HTR-8/SVneo (cell line): ENCODE measurements around the gene LRRC1.

Experiments
- DNase-seq: peaks from one replicate; pipeline ENCODE4 v3.0.0; 2011; ENCODE audit warnings: low spot score, mixed read lengths; ENCODE audit not compliant: insufficient read length
- FAIRE-seq: peaks from 2 replicates; lab custom pipeline; 2011; peaks lifted over from hg19 to GRCh38; lab: Jason Lieb, UNC

LRRC1 gene

DNA sequence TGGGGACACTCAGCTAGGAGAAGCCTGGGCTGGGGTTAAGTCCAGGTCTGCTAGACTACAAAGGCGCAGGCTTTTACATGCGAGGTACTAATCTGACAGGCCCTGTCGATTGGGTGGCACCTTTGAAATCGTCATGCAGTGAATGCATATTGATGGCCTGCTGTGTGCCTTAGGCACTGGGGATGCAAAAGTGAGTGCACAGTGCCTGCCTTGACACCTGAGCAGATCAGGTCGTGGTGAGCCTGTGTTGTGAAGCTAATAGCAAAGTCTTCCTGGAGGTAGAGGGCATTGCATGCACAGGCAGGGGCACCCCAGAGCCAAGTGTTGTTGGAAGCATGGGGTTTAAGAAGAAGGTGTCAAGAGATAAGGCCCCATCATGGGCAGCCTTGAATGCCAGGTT lies 16.9 kb downstream of the LRRC1 start:
- no peak for DNase-seq

DNA sequence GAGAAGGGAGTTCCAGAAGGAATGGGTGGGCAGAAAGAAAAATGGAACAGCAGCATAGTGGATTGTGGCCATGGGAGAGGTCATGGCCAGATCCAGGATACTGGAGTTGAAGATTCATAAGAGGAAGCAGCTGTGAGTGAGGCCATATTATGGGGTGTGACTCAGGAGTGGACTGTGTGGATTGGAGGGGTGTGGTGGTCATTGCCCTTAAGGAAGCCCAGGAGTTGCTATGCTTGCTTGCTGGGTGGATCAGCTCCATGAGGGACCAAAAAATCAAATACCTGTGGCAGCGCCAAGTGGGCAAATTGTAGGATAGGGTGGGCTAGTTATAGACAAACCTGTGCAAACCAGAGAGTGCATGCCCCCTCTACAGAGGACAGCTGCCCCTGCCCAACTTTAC lies 18.3 kb downstream of the LRRC1 start:
- FAIRE-seq = no peak
- no peak for DNase-seq

More for the DNA sequence above, 16.9 kb downstream of the LRRC1 start:
- no peak for FAIRE-seq

DNA sequence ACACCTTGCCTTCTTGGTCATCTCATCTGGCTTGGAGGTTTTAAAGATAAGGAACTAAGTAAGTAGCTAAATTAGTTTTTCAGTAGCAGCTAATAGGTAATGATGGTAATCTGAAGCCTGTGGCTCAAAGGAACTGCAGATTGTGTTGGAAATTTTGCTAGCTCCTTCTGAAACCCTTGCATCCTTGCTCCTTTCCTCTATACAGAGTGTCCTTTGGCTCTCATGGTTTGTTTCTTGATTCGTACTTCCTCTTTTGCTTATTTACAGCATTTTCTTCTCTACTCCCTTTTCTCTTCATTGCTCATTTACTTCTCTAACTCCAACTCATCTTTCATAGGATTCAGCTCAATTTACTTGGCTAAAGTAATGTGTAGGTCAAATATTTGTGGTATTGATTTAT lies 19.0 kb downstream of the LRRC1 start:
- FAIRE-seq (no peak), DNase-seq (no peak)

DNA sequence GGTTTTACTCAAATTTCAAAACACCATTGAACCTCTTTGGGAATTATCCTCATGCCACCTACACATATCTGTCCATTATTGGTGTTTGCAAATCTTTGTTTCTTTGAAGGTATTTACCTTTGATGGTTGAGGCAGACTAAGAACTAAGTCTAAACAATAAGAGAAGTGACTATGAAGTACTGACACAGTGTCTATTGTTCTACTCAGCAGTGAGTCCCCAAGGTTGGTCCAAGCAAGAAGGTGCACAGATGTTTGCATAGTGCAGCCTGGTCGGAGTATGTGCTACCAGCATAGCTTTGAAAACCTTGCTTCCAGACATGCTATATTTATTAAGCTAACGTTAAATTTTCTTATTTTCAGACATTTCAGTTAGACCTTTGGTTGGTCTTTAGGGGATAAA lies 19.5 kb downstream of the LRRC1 start:
- DNase-seq (no peak), FAIRE-seq (peak; percentile 31)

DNA sequence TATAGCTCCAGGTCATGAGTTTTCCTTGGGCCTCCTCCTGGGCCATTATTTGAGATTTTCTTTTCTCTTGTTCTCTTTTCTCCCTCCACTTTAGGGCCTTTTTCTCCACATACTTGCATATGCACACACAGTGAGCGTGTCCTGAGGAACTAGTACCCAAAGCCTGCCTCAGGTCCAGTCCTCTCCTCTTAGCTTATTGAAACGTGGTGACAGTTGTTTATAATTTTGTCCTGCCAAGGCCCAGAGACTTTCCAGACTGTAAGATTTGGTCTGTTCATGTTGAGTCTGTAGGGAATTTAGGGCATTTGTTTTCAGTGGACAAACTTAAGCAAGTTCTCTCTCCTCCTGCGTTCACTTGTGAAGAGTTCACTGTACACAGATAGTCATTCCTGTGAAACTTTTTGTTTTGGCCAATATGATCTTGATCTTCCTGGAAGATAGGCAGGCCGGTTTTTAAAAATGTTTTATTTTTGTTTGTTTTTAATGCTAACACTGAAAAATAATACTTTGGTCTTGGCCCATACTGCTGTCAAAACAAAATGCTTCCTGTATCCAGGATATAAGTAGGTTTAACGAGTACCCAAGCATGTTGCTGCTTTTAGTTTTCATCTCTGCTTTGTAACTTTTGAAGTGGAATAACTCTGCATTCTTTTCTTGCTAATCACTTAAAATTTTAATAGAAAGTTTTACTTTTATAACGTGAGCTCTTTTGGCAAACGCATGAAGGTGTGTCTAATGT lies 20.7 kb downstream of the LRRC1 start:
- FAIRE-seq (no peak), DNase-seq (no peak)

DNA sequence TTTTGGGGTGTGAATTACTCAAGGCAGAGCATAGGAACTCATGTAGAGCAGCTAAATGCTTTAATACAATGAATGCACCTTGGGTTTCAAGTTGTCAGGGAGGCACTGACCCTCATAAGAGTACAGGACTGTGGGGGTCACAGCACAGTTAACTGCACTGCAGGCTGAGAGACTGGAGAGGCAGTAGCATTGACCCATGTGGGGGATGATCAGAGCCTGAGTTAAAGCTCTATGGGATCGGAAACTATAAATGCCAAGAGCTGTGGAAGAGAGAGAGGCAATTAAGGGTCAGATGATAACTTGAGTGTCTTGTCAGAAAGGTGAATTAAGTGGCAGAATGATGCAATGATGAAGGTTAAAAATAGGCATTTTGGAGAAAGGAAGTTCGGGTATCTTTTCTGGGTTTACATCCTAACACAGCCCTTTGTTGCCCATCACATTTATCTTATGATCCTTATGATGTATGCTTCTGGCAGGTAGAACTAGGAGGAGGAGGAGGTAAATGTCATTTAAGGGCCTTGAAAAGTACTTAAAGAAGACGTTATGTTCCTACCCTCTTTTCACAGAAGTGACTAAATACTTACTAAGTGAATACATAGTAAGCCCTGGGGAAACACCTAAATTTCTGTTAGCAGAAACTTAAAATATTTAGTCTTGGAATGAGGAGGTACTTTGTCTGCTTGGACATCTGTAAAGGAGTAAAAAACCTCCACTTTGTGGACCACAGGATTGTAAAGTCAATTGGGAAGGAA lies 24.2 kb downstream of the LRRC1 start:
- FAIRE-seq = no peak

DNA sequence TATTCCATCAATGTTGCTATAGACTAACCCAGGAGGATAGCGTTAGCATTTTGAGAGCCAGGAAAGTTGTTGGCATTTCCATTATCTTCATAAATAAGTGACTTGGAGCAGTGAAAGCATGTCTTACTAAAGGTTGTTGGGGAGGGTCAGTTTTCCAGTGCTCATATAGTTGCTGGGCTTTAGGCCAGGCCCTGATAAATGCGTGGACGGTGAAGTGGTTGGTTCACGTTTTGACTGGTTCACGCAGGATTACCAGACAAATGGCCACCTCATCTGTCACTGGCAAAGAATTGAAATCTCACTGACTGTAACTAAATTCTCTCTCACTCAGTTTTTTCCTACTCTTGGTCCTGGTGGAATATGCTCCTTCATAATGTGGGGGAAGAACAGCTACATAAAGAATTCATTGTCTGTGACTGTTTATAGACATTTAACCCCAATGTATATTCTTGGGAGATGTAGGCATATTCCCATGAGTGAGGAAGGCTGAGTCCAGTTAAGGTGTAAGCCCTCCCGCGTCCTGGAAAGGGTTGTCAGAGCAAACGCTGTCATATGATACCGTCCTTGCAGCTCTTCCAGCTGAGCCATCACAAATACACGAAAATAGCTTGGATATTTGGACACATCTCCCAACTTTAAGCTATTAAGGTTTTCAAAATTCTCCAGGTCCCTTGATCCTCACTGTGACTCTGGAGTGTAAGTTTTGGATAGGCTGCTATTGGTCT lies 27.8 kb downstream of the LRRC1 start:
- peak; percentile 28 for FAIRE-seq
- DNase-seq = no peak

More for the DNA sequence above, 24.2 kb downstream of the LRRC1 start:
- DNase-seq = no peak

DNA sequence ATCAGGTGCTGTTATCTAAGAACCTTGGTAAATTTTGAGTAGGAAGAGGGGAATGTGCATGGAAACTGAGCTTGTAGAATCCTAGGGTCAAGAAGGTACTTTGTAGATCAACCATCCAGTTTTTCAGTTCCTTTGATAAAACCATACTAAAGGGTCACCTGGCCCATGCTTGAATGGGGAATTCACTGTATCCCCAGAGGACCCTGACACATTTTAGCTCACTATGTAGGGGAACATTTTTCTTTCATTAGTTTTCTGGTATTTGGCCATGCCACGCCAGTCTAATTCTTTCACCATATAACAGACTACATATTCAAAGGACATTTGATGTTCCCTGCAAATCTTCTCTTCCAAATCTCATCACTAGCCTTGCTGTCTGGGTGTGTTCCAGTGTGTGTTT lies 29.9 kb downstream of the LRRC1 start:
- no peak for FAIRE-seq
- DNase-seq = no peak

DNA sequence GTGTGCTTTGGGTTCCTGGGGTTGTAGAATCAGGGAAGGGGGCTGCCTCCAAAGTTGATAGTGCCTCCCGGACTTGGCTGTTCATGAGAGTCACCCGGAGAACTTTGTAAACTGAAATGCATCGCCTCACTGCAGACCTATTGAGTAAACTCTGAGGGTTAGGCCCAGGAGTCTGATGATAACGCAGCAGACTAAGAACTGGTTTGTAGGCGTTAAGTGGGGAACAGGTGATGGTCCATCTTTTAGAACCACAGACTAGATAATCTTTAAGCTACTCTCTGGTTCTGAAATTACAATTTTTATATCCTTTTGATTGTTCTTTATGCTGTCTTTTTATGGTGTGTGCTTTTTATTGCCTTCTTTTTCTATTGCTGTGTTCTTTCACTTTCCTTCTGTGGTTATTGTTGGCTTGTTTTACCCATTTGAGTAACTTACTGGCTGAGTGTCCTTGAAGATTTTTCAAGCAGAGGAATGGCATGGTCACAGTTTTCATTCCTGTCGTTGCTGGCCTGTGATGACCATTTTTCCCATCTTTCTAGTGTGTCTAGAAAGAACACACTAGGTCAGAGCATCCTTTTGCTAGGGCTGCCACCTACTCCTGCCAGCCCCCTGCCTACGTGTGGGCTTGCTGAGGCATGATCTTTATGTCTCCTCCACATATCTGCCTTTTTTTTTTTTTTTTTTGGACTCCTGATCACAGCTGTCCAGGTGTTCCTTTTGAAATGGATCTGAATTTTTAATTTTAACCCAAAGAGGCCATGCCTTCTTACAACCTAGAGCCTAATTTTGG lies 30.9 kb downstream of the LRRC1 start:
- DNase-seq (no peak), FAIRE-seq (no peak)

DNA sequence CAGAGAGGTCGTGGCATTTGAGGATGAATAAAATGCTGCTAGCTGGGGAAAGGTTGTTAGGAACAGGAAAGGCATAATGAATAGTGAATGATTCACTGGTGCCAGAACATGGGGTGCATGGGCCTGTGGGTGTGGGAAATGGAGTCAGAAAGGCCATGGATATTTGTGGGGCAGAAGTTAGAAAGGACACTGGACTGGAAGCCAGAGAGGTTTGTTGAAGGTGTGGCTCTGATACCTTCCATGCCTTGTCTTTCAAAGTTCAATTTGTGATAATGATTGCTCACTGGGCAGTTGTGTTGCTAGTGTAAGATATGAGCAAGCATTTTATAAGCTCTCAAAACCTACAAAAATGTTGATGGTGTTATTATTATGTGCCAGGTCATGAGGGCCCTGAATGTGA lies 32.7 kb downstream of the LRRC1 start:
- peak; percentile 28 for FAIRE-seq

DNA sequence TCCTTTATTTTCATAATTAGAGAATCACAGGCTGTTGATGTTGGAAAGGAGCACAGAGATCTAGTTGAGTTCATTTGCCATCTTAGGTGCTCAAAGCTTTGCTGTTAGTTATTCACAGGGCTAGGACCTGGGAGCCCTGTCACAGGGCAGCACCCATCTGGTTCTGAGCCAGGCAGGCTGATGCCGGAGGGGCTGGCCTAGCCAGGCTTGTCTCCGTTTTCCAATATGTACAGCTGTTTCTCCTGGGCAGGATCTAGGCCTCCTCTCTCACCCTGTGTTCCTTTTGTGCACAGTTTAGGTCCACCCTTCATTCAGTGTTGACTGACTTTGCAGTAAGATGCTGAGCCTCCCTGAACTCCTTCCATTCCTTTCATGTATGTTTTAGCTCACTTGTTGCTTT lies 33.4 kb downstream of the LRRC1 start:
- FAIRE-seq = peak; percentile 82
- DNase-seq = no peak

More for the DNA sequence above, 32.7 kb downstream of the LRRC1 start:
- no peak for DNase-seq

DNA sequence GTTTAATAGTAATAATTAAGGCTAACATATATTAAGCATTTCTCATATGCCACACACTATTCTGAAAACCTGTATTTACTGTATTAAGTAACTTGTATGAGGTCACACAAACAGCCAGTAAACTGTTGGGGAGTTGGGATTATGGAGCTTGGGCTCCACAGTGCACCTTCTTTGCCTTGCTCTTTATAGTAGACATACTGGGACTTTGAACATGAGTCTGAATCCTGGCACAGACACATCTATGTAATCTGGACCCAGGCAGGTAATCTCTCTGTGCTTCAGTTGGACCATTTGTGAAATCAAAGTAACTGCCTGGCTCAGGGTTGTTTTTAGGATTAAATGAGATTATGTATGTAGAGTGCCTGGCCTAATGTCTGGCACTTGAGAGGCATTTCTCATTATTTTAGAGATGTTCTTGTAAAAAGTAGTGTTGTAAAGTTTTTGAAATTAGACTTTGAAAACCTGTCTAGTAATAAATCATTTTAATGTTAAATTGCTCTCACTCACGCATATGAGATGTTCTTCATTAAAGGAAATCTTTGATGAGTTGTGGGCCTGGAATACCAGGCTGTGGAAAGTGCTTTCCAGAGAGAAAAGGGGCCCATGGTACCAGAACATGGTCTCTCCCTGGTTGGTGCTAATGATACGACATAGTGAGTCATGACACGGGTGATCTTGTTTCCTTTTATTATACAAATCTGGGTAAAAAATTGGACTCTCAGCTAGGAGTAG lies 34.3 kb downstream of the LRRC1 start:
- FAIRE-seq (no peak), DNase-seq (no peak)

DNA sequence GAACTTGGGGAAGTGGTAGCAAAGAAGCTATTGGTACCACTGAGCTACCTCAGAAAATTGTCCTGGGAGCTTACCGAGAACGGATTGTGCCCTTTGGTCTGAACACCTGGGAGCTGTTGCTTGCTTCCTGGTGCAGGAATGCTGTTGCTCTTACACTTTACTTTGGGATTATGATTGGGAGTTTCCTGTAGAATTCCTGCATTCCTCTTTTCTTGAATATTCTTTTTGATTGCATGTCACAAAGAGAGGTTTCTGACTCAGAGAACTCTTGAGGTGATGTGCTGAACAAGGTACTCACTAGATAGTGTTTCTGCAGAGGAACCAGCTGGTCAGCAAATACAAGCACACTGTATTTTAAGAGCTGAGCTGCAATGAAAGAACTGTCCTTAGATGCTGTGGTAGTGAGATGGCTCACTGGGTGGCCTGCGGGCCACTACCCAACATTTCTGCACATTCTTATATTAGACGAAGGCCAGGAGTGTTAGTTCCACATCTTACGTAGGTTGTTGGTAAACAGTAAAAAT lies 35.0 kb downstream of the LRRC1 start:
- DNase-seq (no peak), FAIRE-seq (peak; percentile 55)

DNA sequence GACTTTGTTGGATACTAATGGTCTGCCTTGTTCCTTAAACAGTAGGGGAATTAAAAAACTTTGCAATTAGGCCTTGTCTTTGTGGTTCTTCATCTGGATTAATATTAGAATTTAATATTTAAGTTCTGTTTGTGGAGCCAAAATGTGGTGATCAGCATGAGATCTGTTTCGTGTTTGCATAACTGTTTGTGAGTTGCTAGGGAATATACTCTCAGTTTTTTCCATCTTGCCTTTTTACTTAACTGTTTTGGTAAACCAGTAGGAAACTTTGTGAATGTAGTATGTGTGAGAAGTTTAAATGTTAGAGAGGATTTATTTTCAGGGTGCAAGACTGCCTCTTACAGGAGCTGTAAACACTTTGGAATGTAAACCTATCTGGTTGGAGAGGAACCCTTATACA lies 35.6 kb downstream of the LRRC1 start:
- DNase-seq = no peak
- FAIRE-seq = no peak

DNA sequence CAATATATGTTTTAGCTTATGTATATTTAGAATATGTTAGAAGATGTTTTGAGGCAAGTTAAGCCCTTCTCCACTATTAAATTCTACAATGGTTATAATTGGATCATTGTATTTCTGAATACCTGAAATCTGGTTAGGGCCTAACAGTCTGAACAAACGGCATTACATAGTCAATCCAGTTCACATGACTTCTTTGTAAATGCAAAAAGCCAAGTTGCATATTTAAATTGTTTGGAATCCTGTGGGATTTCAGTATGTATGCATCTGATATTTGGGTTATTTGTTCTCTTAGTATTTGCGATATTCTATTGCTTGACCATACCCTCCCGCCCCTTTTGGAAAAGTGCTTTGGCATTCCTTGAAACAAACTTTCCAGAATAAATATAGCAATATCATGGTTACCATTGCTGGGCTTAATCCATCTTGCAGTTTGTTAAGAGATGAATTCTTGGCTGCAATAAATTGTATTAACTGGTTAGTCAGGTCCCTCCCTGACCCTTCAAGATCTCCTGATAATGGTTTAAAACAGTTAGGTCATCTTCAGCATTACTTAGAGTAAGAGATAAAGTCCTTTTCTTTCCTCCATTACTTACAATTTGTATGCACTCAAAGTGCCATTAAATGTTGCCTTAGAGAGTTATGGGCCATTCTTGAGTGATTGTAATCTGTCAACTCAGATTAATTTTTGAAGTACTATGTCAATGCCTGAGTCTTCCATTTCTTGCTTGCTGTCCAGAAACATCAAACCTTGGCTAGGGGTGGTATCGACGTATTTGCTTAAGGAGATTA lies 36.5 kb downstream of the LRRC1 start:
- no peak for FAIRE-seq

DNA sequence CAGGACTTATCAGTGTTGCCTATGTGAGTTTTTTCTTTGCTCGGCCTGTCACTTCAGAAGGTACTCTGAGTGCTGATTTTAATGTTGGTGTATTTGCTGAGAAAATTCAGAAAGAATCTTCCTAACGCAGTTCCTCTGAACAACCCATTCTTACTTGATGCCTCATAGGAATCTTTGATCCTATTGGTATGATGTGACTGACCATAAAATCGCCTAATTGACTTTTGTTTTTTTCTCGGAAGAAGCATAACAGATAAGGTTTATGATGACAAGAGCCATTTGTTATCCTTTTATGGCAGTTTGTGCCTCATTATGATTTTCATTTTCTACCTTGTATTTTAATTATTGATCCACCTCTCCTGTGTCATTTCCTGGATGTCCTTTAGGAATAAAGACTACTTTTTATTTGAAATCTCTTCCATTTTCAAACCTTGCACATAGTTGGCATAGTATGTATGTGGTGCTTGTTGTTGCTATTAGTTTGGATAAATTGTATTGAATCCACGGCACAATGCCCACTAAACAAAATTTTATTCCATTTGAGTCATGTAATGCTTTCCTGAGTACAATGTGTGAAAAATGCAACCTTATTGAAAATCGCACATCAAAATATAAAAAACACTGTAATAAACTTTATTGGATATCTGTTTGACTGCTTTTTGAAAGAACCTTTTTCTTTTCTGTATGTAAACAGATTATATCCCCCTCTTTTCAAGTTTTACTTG lies 37.3 kb downstream of the LRRC1 start:
- FAIRE-seq = peak; percentile 9
- DNase-seq = peak; percentile 30

More for the DNA sequence above, 36.5 kb downstream of the LRRC1 start:
- DNase-seq = no peak

DNA sequence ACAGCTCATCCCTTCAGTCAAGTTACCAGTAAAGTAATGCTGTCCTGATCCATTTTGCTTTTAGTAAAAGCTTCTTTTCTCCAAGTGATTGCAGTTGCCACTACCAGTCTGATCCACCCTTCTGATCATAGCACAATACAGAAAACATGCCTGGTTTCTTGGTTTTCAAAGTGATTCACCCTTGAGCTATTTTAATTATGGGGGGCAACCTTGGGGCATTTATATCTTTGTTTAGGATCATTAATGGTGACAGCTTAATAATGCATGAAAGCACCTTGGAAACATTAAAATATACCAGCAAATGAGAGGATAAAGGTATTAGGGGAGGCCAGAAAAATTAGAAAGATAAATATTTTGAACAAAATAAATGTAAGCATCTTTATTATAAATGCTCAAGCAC lies 38.4 kb downstream of the LRRC1 start:
- DNase-seq (no peak), FAIRE-seq (no peak)

DNA sequence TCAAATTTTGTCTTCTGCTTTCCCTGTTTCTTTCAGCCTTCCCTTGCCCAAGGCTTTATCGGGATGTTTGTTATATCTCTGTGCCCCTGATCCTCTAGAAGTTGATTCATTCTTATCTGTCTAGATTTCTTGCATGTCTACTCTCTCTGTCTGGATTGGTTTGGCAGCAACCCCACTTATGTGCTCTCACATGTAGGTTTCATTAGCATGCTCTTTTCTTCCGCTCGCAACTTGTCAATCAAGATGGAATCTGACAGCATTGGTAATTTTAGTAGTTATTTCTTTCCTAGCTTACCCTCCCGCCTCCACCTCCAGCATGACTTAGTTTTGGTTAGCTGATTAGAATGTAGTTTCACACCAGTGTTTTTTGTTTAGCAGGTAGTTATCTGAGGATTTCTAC lies 39.3 kb downstream of the LRRC1 start:
- FAIRE-seq (peak; percentile 20), DNase-seq (no peak)
